ENCODE data around the gene SLC25A47.
"Not testable (repeated sequence)": the region's sequence is repeated elsewhere in the genome, so short reads cannot be mapped to it uniquely, and the experiment has no call there.

- TF ChIP-seq CTCF, EZH2phosphoT487 (IDR thresholded peaks at IDR 0.05; ENCODE audit: low read length): not testable (repeated sequence)
Observed at GRCh38 chr14:100342826-100343225, 19.7 kb downstream of the SLC25A47 start.

Data from MM.1S (cell line).